HUDEP-2 (cell line): Measurements from ENCODE around the gene POLQ.
"Not testable (repeated sequence)": the region's sequence is repeated elsewhere in the genome, so short reads cannot be mapped to it uniquely, and the experiment has no call there.

Experiments used
- DNase-seq, 76 experiments: peaks; one replicate each; lab custom pipeline; 2025; ENCODE audit not compliant: unreplicated experiment in 76 of 76; lab: John Stamatoyannopoulos, UW

Gene POLQ

GRCh38 chr3:121545574-121546455 lies at the start of gene POLQ:
Gene POLQ (minus strand): TSS chr3:121545988. CDS start chr3:121545877, 111 bp downstream.
- DNase-seq: peak; percentile 9 to 91 (median 81)

GRCh38 chr3:121594850-121595249 lies 49.1 kb upstream of the POLQ start:
- DNase-seq: no peak

- DNase-seq: not testable (repeated sequence)
Observed at GRCh38 chr3:121593806-121594205, 48.0 kb upstream of the POLQ start.

GRCh38 chr3:121592856-121593702 lies 47.3 kb upstream of the POLQ start, which contains the start of gene FBXO40:
Gene FBXO40 (plus strand): TSS chr3:121593379. CDS start chr3:121620576, 27,197 bp downstream.
- no peak for DNase-seq

- DNase-seq: no peak
Observed at GRCh38 chr3:121584418-121584817, 38.6 kb upstream of the POLQ start.

- DNase-seq: no peak
Observed at GRCh38 chr3:121581691-121582090, 35.9 kb upstream of the POLQ start.

- DNase-seq: peak in 47 of 76 experiments; percentile 3 to 83 (median 27)
Observed at GRCh38 chr3:121574449-121574848, 28.7 kb upstream of the POLQ start.

GRCh38 chr3:121567649-121568048 lies 21.9 kb upstream of the POLQ start, which contains the start of gene ARGFX:
Gene ARGFX (plus strand): TSS chr3:121567949. CDS start chr3:121570714, 2,765 bp downstream.
- no peak for DNase-seq

- no peak for DNase-seq
Observed at GRCh38 chr3:121566773-121567172, 21.0 kb upstream of the POLQ start.

GRCh38 chr3:121562148-121562547 lies 16.4 kb upstream of the POLQ start:
- no peak for DNase-seq

GRCh38 chr3:121557426-121557934 lies 11.7 kb upstream of the POLQ start:
- no peak for DNase-seq

GRCh38 chr3:121552797-121553196 lies 7.0 kb upstream of the POLQ start:
- no peak for DNase-seq

- DNase-seq: no peak
Observed at GRCh38 chr3:121552379-121552778, 6.6 kb upstream of the POLQ start.

GRCh38 chr3:121545049-121545573 lies 677 bp downstream of the POLQ start:
- peak in 11 of 76 experiments; percentile 6 to 76 (median 24) for DNase-seq

GRCh38 chr3:121542924-121543323 lies 2.9 kb downstream of the POLQ start:
- no peak for DNase-seq

GRCh38 chr3:121531269-121531668 lies 14.5 kb downstream of the POLQ start:
- DNase-seq: no peak

- no peak for DNase-seq
Observed at GRCh38 chr3:121529308-121529707, 16.5 kb downstream of the POLQ start.

GRCh38 chr3:121520510-121520909 lies 25.3 kb downstream of the POLQ start:
- no peak for DNase-seq

- no peak for DNase-seq
Observed at GRCh38 chr3:121517953-121518655, 27.7 kb downstream of the POLQ start.

- DNase-seq: no peak
Observed at GRCh38 chr3:121515862-121516261, 29.9 kb downstream of the POLQ start.
